HepG2 (cell line): ENCODE data around the gene ARFGAP2. TPM values are rescaled to one million over a fixed set of nuclear protein-coding genes. Genes with fewer than 3 reads are reported as not detected.

Experiments
- ATAC-seq: fragments of 200-7000 bp; cut with Tn5 transposase; 3 replicates; pipeline ENCODE4 v1.9.1; 2020; ENCODE audit warnings: mild to moderate bottlenecking, moderate library complexity
- BruUV-seq: library from RNA; stranded (reverse); fragments of 400-500 nt; replicated peaks from 2 replicates; lab custom pipeline; 2021; lab: Mats Ljungman, UMichigan
- CTCF ChIA-PET: fragments of 300-600 bp; formaldehyde crosslinking; extraction: SDS; loops from one replicate; lab custom pipeline; 2021; ENCODE audit warnings: low total read pairs, inconsistent platforms, low intra/inter-chr PET ratio; lab: Yijun Ruan, JAX
- POLR2A ChIA-PET: fragments of 350-600 bp; sonication (Branson Sonifier 250); formaldehyde crosslinking; loops from one replicate; lab custom pipeline; 2020; ENCODE audit warnings: antibody characterized with exemption, inconsistent platforms; lab: Yijun Ruan, JAX
- DNase-seq: peaks from one replicate; pipeline ENCODE4 v3.0.0-alpha.2; 2015; ENCODE audit warnings: low spot score
- FAIRE-seq: peaks from 3 replicates; lab custom pipeline; 2011; peaks lifted over from hg19 to GRCh38; lab: Jason Lieb, UNC
- H2AFZ ChIP-seq: one replicate; pipeline ENCODE4 v1.6.1; 2011; ENCODE audit warnings: low read length, inconsistent platforms
- H3K27ac ChIP-seq: fragments of 300-600 bp; 3 replicates; pipeline ENCODE4 v1.8.0; 2011; ENCODE audit warnings: mixed run types, mild to moderate bottlenecking, mixed read lengths, low read length, inconsistent platforms; ENCODE audit not compliant: insufficient read depth; ENCODE audit errors: extremely low read length
- H3K27me3 ChIP-seq, 2 experiments: fragments of 200-600 bp in 1 of 2; 2 replicates in 1 of 2; 3 replicates in 1 of 2; pipeline versions ENCODE4 v1.6.0 to v1.8.0; 2011; ENCODE audit warnings: low read length in 2 of 2, mild to moderate bottlenecking in 2 of 2, moderate library complexity in 2 of 2, inconsistent platforms in 1 of 2; ENCODE audit not compliant: insufficient read depth in 2 of 2, control insufficient read depth in 1 of 2
- H3K36me3 ChIP-seq, 2 experiments: fragments of 200-600 bp in 1 of 2; replicated peaks in 1 of 2; 2 replicates in 1 of 2; 3 replicates in 1 of 2; pipeline versions ENCODE4 v1.5.1 to v1.8.0; 2011; ENCODE audit warnings: low read length in 2 of 2, inconsistent platforms in 1 of 2; ENCODE audit not compliant: insufficient read depth in 2 of 2, control insufficient read depth in 1 of 2
- H3K4me1 ChIP-seq: 2 replicates; pipeline ENCODE4 v1.5.1; 2012; ENCODE audit warnings: low read length, inconsistent platforms; ENCODE audit not compliant: insufficient read depth
- H3K4me2 ChIP-seq: 2 replicates; pipeline ENCODE4 v1.6.0; 2011; ENCODE audit warnings: low read depth, low read length, inconsistent platforms
- H3K4me3 ChIP-seq, 3 experiments: fragments of 200-600 bp in 1 of 3; sonication (generic), shearing (Covaris generic) in 1 of 3; replicated peaks in 1 of 3; 2 replicates each; pipeline ENCODE4 v1.5.1; 2011 to 2016; ENCODE audit warnings: low read length in 3 of 3, inconsistent platforms in 2 of 3, low read depth in 2 of 3, mild to moderate bottlenecking in 2 of 3, control low read depth in 1 of 3, mixed read lengths in 1 of 3; ENCODE audit not compliant: insufficient read depth in 1 of 3
- H3K79me2 ChIP-seq: one replicate; pipeline ENCODE4 v1.6.1; 2011; ENCODE audit warnings: low read length, inconsistent platforms; ENCODE audit not compliant: insufficient read depth
- H3K9ac ChIP-seq: 2 replicates; pipeline ENCODE4 v1.6.0; 2011; ENCODE audit warnings: mild to moderate bottlenecking, low read depth, low read length, inconsistent platforms; ENCODE audit not compliant: insufficient read depth
- H3K9me3 ChIP-seq: 2 replicates; pipeline ENCODE4 v1.5.1; 2012; ENCODE audit warnings: mild to moderate bottlenecking, low read length
- H4K20me1 ChIP-seq: 2 replicates; pipeline ENCODE4 v1.6.0; 2011; ENCODE audit warnings: inconsistent platforms, mild to moderate bottlenecking, low read length, moderate library complexity; ENCODE audit not compliant: insufficient read depth
- BORCS8-MEF2B ChIP-seq: sonication (generic); formaldehyde crosslinking; IDR thresholded peaks from 2 replicates; pipeline ENCODE4 v1.8.0; 2022; ENCODE audit warnings: mild to moderate bottlenecking, missing genetic modification reagents
- GATAD2A ChIP-seq: IDR thresholded peaks from 2 replicates; pipeline ENCODE4 v1.6.1; 2016
- HNF4A ChIP-seq: sonication (generic); formaldehyde crosslinking; IDR thresholded peaks from 2 replicates; pipeline ENCODE4 v1.4.0; 2020; ENCODE audit warnings: missing genetic modification reagents
- NR2C2 ChIP-seq: sonication (generic); formaldehyde crosslinking; IDR thresholded peaks from 2 replicates; pipeline ENCODE4 v1.4.0; 2020; ENCODE audit warnings: missing genetic modification reagents, mild to moderate bottlenecking, moderate library complexity, borderline replicate concordance
- NR2F1 ChIP-seq, 2 experiments: fragments of 450-650 bp in 1 of 2; formaldehyde crosslinking in 1 of 2; IDR thresholded peaks; 2 replicates each; pipeline versions ENCODE4 v1.5.0 to v1.6.1; 2016 to 2020; ENCODE audit warnings: mild to moderate bottlenecking in 1 of 2, missing compliant biosample characterization in 1 of 2, missing genetic modification reagents in 1 of 2, moderate library complexity in 1 of 2
- NR2F6 ChIP-seq, 2 experiments: IDR thresholded peaks; 2 replicates each; pipeline ENCODE4 v1.6.1; 2016; ENCODE audit warnings: antibody characterized with exemption in 1 of 2, mild to moderate bottlenecking in 1 of 2
- PBX2 ChIP-seq: IDR thresholded peaks from 2 replicates; pipeline ENCODE4 v1.6.1; 2016; ENCODE audit warnings: control low read depth
- POLR2A ChIP-seq, 2 experiments: IDR thresholded peaks; 2 replicates each; pipeline ENCODE4 v1.6.1; 2011; ENCODE audit warnings: low read depth in 2 of 2, low read length in 2 of 2, mild to moderate bottlenecking in 1 of 2, moderate library complexity in 1 of 2; ENCODE audit not compliant: insufficient read depth in 1 of 2
- POLR2AphosphoS2 ChIP-seq: IDR thresholded peaks from 2 replicates; pipeline ENCODE4 v1.6.1; 2011; ENCODE audit warnings: low read depth, low read length, improper control_type of control experiment
- RARA ChIP-seq: IDR thresholded peaks from 2 replicates; pipeline ENCODE4 v1.6.1; 2016; ENCODE audit warnings: missing genetic modification reagents, missing compliant biosample characterization
- RBM22 ChIP-seq: fragments of 200-400 bp; formaldehyde crosslinking; optimal IDR thresholded peaks from 2 replicates; pipeline ENCODE3; 2017; ENCODE audit warnings: mild to moderate bottlenecking, low read length, moderate library complexity
- SOX6 ChIP-seq, 2 experiments: fragments of 450-650 bp in 1 of 2; sonication (generic) in 1 of 2; formaldehyde crosslinking in 1 of 2; IDR thresholded peaks; 2 replicates each; pipeline versions ENCODE4 v1.4.0 to v1.6.1; 2017 to 2020; ENCODE audit warnings: antibody characterized with exemption in 1 of 2, mild to moderate bottlenecking in 1 of 2, missing genetic modification reagents in 1 of 2
- ZBTB7A ChIP-seq: sonication (generic); formaldehyde crosslinking; IDR thresholded peaks from 2 replicates; pipeline ENCODE4 v1.8.0; 2022; ENCODE audit warnings: mild to moderate bottlenecking, missing genetic modification reagents
- ZNF563 ChIP-seq: sonication (generic); formaldehyde crosslinking; IDR thresholded peaks from 2 replicates; pipeline ENCODE4 v1.8.0; 2022; ENCODE audit warnings: mild to moderate bottlenecking, moderate library complexity, missing genetic modification reagents
- ZNF652 ChIP-seq: IDR thresholded peaks from 2 replicates; pipeline ENCODE4 v1.6.1; 2016; ENCODE audit warnings: low read depth, borderline replicate concordance
- ZXDC ChIP-seq: sonication (generic); formaldehyde crosslinking; IDR thresholded peaks from 2 replicates; pipeline ENCODE4 v1.5.0; 2020; ENCODE audit warnings: mild to moderate bottlenecking, missing genetic modification reagents
- WGBS: methylation state at CpG from one replicate; pipeline ENCODE4 v1.1.6; 2017; ENCODE audit warnings: low lambda C conversion rate; 5-methylcytosine and 5-hydroxymethylcytosine counted together
- in situ Hi-C: cut with HindIII; loops from 2 replicates; pipeline ENCODE4 v1.10.0; 2017; ENCODE audit warnings: low pct_unique_long_range_greater_than_20kb; ENCODE audit not compliant: extremely low pct_ligation_motif_present
- intact Hi-C: fragments of 100-400 bp; cut with micrococcal nuclease; formaldehyde crosslinking; loops from one replicate; pipeline ENCODE4 v1.10.0; 2022; ENCODE audit not compliant: unreplicated experiment
- polyA plus RNA-seq, 8 experiments: library from polyadenylated mRNA; depleted of rRNA in 3 of 8; stranded (reverse) in 7 of 8; unstranded in 1 of 8; fragments of >200 nt; fragmentation: Illumina TruSeq in 4 of 8; extraction: Trizol in 4 of 8; gene quantifications; 2 replicates each; pipeline versions ENCODE4 v1.2.1 to v1.2.3, GENCODE V29; 2011 to 2016; ENCODE audit warnings: low read depth in 4 of 8, missing spikeins in 1 of 8, mixed read lengths in 1 of 8; ENCODE audit not compliant: insufficient read depth in 1 of 8
- total RNA-seq, 5 experiments: library from RNA; depleted of rRNA; stranded (reverse); fragments of >200 nt; fragmentation: Illumina TruSeq; extraction: Trizol; gene quantifications; 2 replicates each; pipeline ENCODE4 v1.2.3, GENCODE V29; 2016; ENCODE audit warnings: low read depth in 1 of 5

Gene ARFGAP2
- total and polyA plus RNA-seq, 2 of the 13 experiments (the other 11 are each of a cell fraction or from before 2014, with no cell fraction given) = 32.3 to 75.3 TPM

DNA sequence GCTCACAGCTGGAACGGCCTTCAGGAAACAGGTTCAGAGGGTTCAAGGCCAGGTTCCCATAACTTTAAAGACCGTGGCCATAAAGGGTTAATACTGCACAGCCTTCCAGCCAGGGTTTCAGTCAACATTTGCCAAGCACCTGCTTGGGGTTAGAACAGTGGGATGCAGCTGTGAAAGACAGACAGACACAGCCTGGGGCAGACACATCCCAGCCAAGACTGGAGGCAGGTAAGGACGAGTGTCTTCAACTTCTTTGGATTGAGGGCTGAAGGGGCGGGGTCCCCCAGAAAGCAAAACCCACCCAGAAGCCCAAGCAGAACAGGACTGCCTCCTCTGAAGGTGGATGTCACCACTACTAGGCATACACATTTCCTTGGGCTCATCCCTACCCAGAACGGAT is 14.3 kb downstream of the ARFGAP2 start:
- H3K36me3 ChIP-seq = peaks cover 21 to 33% of the 10 kb centered on the region in 2 experiments; a peak in 4 of 5 replicates
- peak overlapping the region; percentile 14; the same call in 1 of the 2 replicates for H3K4me2 ChIP-seq
- H3K27me3 ChIP-seq = no peaks in the 10 kb centered on the region
- no TSS peak for BruUV-seq
- FAIRE-seq (no peak), ATAC-seq (peak; percentile 6), DNase-seq (no peak)
- H2AFZ ChIP-seq = no peak overlapping the region
- in situ Hi-C loops = loop anchor here (5.0 kb wide), 1 partner anchor 275 kb away; no protein-coding TSS in a partner anchor
- 46% methylated on average over 5 of the region's 5 CpGs for WGBS
- H3K4me3 ChIP-seq = no peak overlapping the region
- ChIA-PET POLR2A (interaction anchor here (0.9 to 1.5 kb wide), 3 partner anchors 10 to 246 kb away, joined by 3 to 6 read pairs (median 3); no protein-coding TSS in a partner anchor), CTCF (interaction anchor here (2.7 to 5.3 kb wide), 2 partner anchors 193 to 273 kb away, joined by 10 to 52 read pairs; no protein-coding TSS in a partner anchor)
- H4K20me1 ChIP-seq = peaks cover 10% of the 10 kb centered on the region; the same call in 1 of the 2 replicates
- H3K9ac ChIP-seq = no peak overlapping the region
- intact Hi-C loops = no loop called here
- peaks cover 21% of the 10 kb centered on the region for H3K4me1 ChIP-seq
- H3K79me2 ChIP-seq = no peaks in the 10 kb centered on the region
- 0 out of 2 replicates have a peak, but pooled peaks have one; percentile 6 for TF ChIP-seq NR2C2 (CRISPR knock-in tag)
- 0 out of 4 replicates have a peak, but pooled peaks of 1 of the 2 experiments have one; percentile 28 for TF ChIP-seq POLR2A (IDR thresholded peaks at IDR 0.05; ENCODE audit: insufficient read depth in 1 of 2, low read depth in 2 of 2, low read length in 2 of 2)
- TF ChIP-seq NR2F6 (IDR thresholded peaks at IDR 0.05) = 0 out of 2 replicates have a peak, but pooled peaks have one; percentile 12
- TF ChIP-seq NR2F6 (CRISPR knock-in tag; IDR thresholded peaks at IDR 0.05) = no peak
- TF ChIP-seq POLR2AphosphoS2 = peak; percentile 63; the same call in 1 of the 2 replicates
- 0 out of 2 replicates have a peak, but pooled peaks have one; percentile 43 for TF ChIP-seq BORCS8-MEF2B (CRISPR knock-in tag)
- TF ChIP-seq ZNF652 (CRISPR knock-in tag) = peak; percentile 95
- TF ChIP-seq ZNF563 (CRISPR knock-in tag) = no peak
- TF ChIP-seq ZXDC (CRISPR knock-in tag) = 0 out of 2 replicates have a peak, but pooled peaks have one; percentile 23
- TF ChIP-seq PBX2 (CRISPR knock-in tag) = no peak
- peak; percentile 33 for TF ChIP-seq RBM22
- no peak for TF ChIP-seq SOX6 (IDR thresholded peaks at IDR 0.05)
- TF ChIP-seq SOX6 (CRISPR knock-in tag; IDR thresholded peaks at IDR 0.05) = no peak
- peak; percentile 72 for TF ChIP-seq RARA
- 0 out of 4 replicates have a peak, but pooled peaks of 1 of the 2 experiments have one; percentile 29 for TF ChIP-seq NR2F1 (CRISPR knock-in tag; IDR thresholded peaks at IDR 0.05)
- TF ChIP-seq ZBTB7A = no peak
- peak; percentile 23; the same call in 1 of the 2 replicates for TF ChIP-seq HNF4A (CRISPR knock-in tag)
- TF ChIP-seq GATAD2A (CRISPR knock-in tag) = peak; percentile 24; the same call in 1 of the 2 replicates
- H3K27ac ChIP-seq = no peak overlapping the region
- H3K9me3 ChIP-seq = no peaks in the 10 kb centered on the region
